RWPE2 (cell line): ENCODE data around the gene TTBK1.

ENCODE experiments used
- ATAC-seq: fragments of 200-7000 bp; cut with Tn5 transposase; 3 replicates; pipeline ENCODE4 v1.9.1; 2021; ENCODE audit warnings: low read depth
- DNase-seq: peaks from one replicate; pipeline ENCODE4 v3.0.0-alpha.2; 2020; ENCODE audit warnings: low spot score
- H3K27ac ChIP-seq: fragments of 450-650 bp; 2 replicates; pipeline ENCODE4 v1.5.1; 2017; ENCODE audit warnings: mild to moderate bottlenecking; ENCODE audit not compliant: poor library complexity, severe bottlenecking
- H3K27me3 ChIP-seq: fragments of 250-450 bp; sonication (Bioruptor Pico); 2 replicates; pipeline ENCODE4 v1.5.1; 2021; ENCODE audit warnings: mild to moderate bottlenecking, moderate library complexity; ENCODE audit not compliant: insufficient read depth, poor library complexity, severe bottlenecking
- H3K36me3 ChIP-seq: fragments of 250-450 bp; sonication (Bioruptor Pico); 2 replicates; pipeline ENCODE4 v1.5.1; 2020; ENCODE audit warnings: low read depth, mild to moderate bottlenecking, moderate library complexity
- H3K4me1 ChIP-seq: fragments of 250-450 bp; sonication (Bioruptor Pico); 2 replicates; pipeline ENCODE4 v1.5.1; 2021; ENCODE audit warnings: mild to moderate bottlenecking, moderate library complexity; ENCODE audit not compliant: insufficient read depth, poor library complexity, severe bottlenecking
- H3K4me3 ChIP-seq: fragments of 250-450 bp; sonication (Bioruptor Pico); 2 replicates; pipeline ENCODE4 v1.5.1; 2021; ENCODE audit warnings: mild to moderate bottlenecking, moderate library complexity; ENCODE audit not compliant: severe bottlenecking
- H3K9me3 ChIP-seq: fragments of 250-450 bp; sonication (Bioruptor Pico); 2 replicates; pipeline ENCODE4 v1.5.1; 2021; ENCODE audit warnings: mild to moderate bottlenecking, moderate library complexity; ENCODE audit not compliant: severe bottlenecking
- CTCF ChIP-seq: fragments of 450-650 bp; IDR thresholded peaks from one replicate; pipeline ENCODE4 v1.5.1; 2017; ENCODE audit warnings: mild to moderate bottlenecking, moderate library complexity; ENCODE audit not compliant: poor library complexity, severe bottlenecking

TTBK1 gene

GRCh38 chr6:43297644-43298564 is 54.6 kb downstream of the TTBK1 start, which contains the start of gene SLC22A7:
TSS of gene SLC22A7 (plus strand) at chr6:43298260. CDS start at chr6:43298359, 99 bp downstream.
- Histone ChIP-seq H3K27me3 (no peaks in the 10 kb centered on the region), H3K9me3 (no peaks in the 10 kb centered on the region), H3K4me1 (no peaks in the 10 kb centered on the region), H3K36me3 (no peaks in the 10 kb centered on the region), H3K4me3 (no peak within 1 kb of the TSS), H3K27ac (no peak within 1 kb of the TSS)
- ATAC-seq (no peak), DNase-seq (no peak)
- TF ChIP-seq CTCF = no peak

GRCh38 chr6:43298565-43299337 is 55.5 kb downstream of the TTBK1 start:
- DNase-seq = no peak
- Histone ChIP-seq H3K4me1 (no peaks in the 10 kb centered on the region), H3K27me3 (no peaks in the 10 kb centered on the region), H3K9me3 (no peaks in the 10 kb centered on the region), H3K36me3 (no peaks in the 10 kb centered on the region), H3K27ac (no peak overlapping the region), H3K4me3 (no peak overlapping the region)
- no peak for ATAC-seq
- TF ChIP-seq CTCF = no peak

- no peak for DNase-seq
- H3K4me3 ChIP-seq = no peak overlapping the region
- H3K36me3 ChIP-seq = no peaks in the 10 kb centered on the region
- no peaks in the 10 kb centered on the region for H3K27me3 ChIP-seq
- no peaks in the 10 kb centered on the region for H3K9me3 ChIP-seq
- H3K4me1 ChIP-seq = no peaks in the 10 kb centered on the region
- no peak overlapping the region for H3K27ac ChIP-seq
- no peak for TF ChIP-seq CTCF
- no peak for ATAC-seq
Observed at GRCh38 chr6:43299338-43300293, 56.3 kb downstream of the TTBK1 start.

- H3K9me3 ChIP-seq = no peaks in the 10 kb centered on the region
- H3K4me3 ChIP-seq = no peak overlapping the region
- no peak for ATAC-seq
- TF ChIP-seq CTCF = no peak
- DNase-seq = no peak
- no peak overlapping the region for H3K27ac ChIP-seq
- H3K36me3 ChIP-seq = no peaks in the 10 kb centered on the region
- no peaks in the 10 kb centered on the region for H3K4me1 ChIP-seq
- H3K27me3 ChIP-seq = no peaks in the 10 kb centered on the region
Observed at GRCh38 chr6:43301081-43301870, 58.0 kb downstream of the TTBK1 start.
